ENCODE results near the gene SCTR.
A peak's percentile ranks its signal among the peaks of the same experiment; 100 is the strongest.

The SCTR gene

GRCh38 chr2:119449521-119449920 is 74.8 kb downstream of the SCTR start:
- Histone ChIP-seq H4K20me1 (peaks cover 0 to 9% (median 0%) of the 10 kb centered on the region in 11 experiments; a peak in 2 of 22 replicates), H3K9ac (no peak overlapping the region), H3K36me3 (no peaks in the 10 kb centered on the region), H3K4me3 (no peak overlapping the region), H3K27ac (no peak overlapping the region), H3K9me3 (replicated peaks in 1 of 11) (peaks cover 0 to 8% (median 0%) of the 10 kb centered on the region in 11 experiments; a peak in 9 of 22 replicates), H3K27me3 (no peaks in the 10 kb centered on the region), H3K4me1 (peaks cover 13 to 40% (median 20%) of the 10 kb centered on the region in 10 experiments; a peak in 19 of 20 replicates), H3K4me2 (peak overlapping the region in 9 of 11 experiments; percentile 16 to 61 (median 32); a peak in 12 of 22 replicates)
- TF ChIP-seq Cebpa-rat (IDR thresholded peaks at IDR 0.05): no peak

GRCh38 chr2:119448427-119449141 is 75.7 kb downstream of the SCTR start:
- peak overlapping the region; percentile 8 to 61 (median 28); a peak in 17 of 22 replicates for H3K4me2 ChIP-seq
- H3K36me3 ChIP-seq: no peaks in the 10 kb centered on the region
- no peaks in the 10 kb centered on the region for H3K27me3 ChIP-seq
- peaks cover 13 to 40% (median 20%) of the 10 kb centered on the region in 10 experiments; a peak in 19 of 20 replicates for H3K4me1 ChIP-seq
- no peak overlapping the region for H3K4me3 ChIP-seq
- H4K20me1 ChIP-seq: peaks cover 0 to 12% (median 0%) of the 10 kb centered on the region in 11 experiments; a peak in 2 of 22 replicates
- TF ChIP-seq Cebpa-rat (IDR thresholded peaks at IDR 0.05): no peak
- H3K9me3 ChIP-seq (replicated peaks in 1 of 11): peaks cover 0 to 8% (median 0%) of the 10 kb centered on the region in 11 experiments; a peak in 9 of 22 replicates
- H3K27ac ChIP-seq: no peak overlapping the region
- no peak overlapping the region for H3K9ac ChIP-seq

- Histone ChIP-seq H3K9me3 (replicated peaks in 1 of 11) (peaks cover 0 to 8% (median 0%) of the 10 kb centered on the region in 11 experiments; a peak in 9 of 22 replicates), H3K27me3 (no peaks in the 10 kb centered on the region), H3K4me1 (peaks cover 13 to 40% (median 20%) of the 10 kb centered on the region in 10 experiments; a peak in 19 of 20 replicates), H3K27ac (no peak overlapping the region; a peak in 1 of 22 replicates), H3K4me3 (no peak overlapping the region), H3K4me2 (peak overlapping the region in 5 of 11 experiments; percentile 5 to 56 (median 23); a peak in 8 of 22 replicates), H3K9ac (no peak overlapping the region), H4K20me1 (peaks cover 0 to 37% (median 0%) of the 10 kb centered on the region in 11 experiments; a peak in 4 of 22 replicates), H3K36me3 (no peaks in the 10 kb centered on the region)
- no peak for TF ChIP-seq Cebpa-rat (IDR thresholded peaks at IDR 0.05)
Measured at GRCh38 chr2:119446037-119446436, 78.2 kb downstream of the SCTR start.

GRCh38 chr2:119442850-119443249 is 81.4 kb downstream of the SCTR start:
- Histone ChIP-seq H3K9ac (no peak overlapping the region), H3K27me3 (no peaks in the 10 kb centered on the region)
- no peak for TF ChIP-seq Cebpa-rat (IDR thresholded peaks at IDR 0.05)

GRCh38 chr2:119442226-119442619 is 82.1 kb downstream of the SCTR start:
- H3K9ac ChIP-seq: no peak overlapping the region
- 0 out of 22 replicates have a peak overlapping the region, but pooled peaks of 1 of the 11 experiments have one; percentile 4 for H3K27ac ChIP-seq
- TF ChIP-seq Cebpa-rat (IDR thresholded peaks at IDR 0.05): no peak
- no peak overlapping the region for H3K4me3 ChIP-seq
- peaks cover 0 to 8% (median 0%) of the 10 kb centered on the region in 11 experiments; a peak in 9 of 22 replicates for H3K9me3 ChIP-seq (replicated peaks in 1 of 11)
- no peaks in the 10 kb centered on the region for H3K27me3 ChIP-seq
- H3K36me3 ChIP-seq: peaks cover 0 to 31% (median 0%) of the 10 kb centered on the region in 11 experiments; a peak in 4 of 22 replicates
- H3K4me2 ChIP-seq: no peak overlapping the region
- H4K20me1 ChIP-seq: peaks cover 0 to 70% (median 0%) of the 10 kb centered on the region in 11 experiments; a peak in 6 of 22 replicates
- H3K4me1 ChIP-seq: peaks cover 0 to 19% (median 5%) of the 10 kb centered on the region in 10 experiments; a peak in 11 of 20 replicates

More at GRCh38 chr2:119442850-119443249, 81.4 kb downstream of the SCTR start:
- Histone ChIP-seq H4K20me1 (peaks cover 0 to 64% (median 0%) of the 10 kb centered on the region in 11 experiments; a peak in 6 of 22 replicates), H3K4me1 (peaks cover 0 to 19% (median 5%) of the 10 kb centered on the region in 10 experiments; a peak in 11 of 20 replicates), H3K4me3 (no peak overlapping the region), H3K27ac (no peak overlapping the region), H3K36me3 (peaks cover 0 to 25% (median 0%) of the 10 kb centered on the region in 11 experiments; a peak in 4 of 22 replicates), H3K4me2 (no peak overlapping the region), H3K9me3 (replicated peaks in 1 of 11) (peaks cover 0 to 8% (median 0%) of the 10 kb centered on the region in 11 experiments; a peak in 9 of 22 replicates)

GRCh38 chr2:119441376-119442225 is 82.7 kb downstream of the SCTR start:
- peaks cover 0 to 37% (median 0%) of the 10 kb centered on the region in 11 experiments; a peak in 5 of 22 replicates for H3K36me3 ChIP-seq
- H3K4me3 ChIP-seq: no peak overlapping the region
- H3K4me2 ChIP-seq: no peak overlapping the region
- H3K27me3 ChIP-seq: no peaks in the 10 kb centered on the region
- H3K27ac ChIP-seq: peak overlapping the region in 1 of 11 experiments; percentile 4; a peak in 1 of 22 replicates
- H3K9me3 ChIP-seq (replicated peaks in 1 of 11): peaks cover 0 to 8% (median 0%) of the 10 kb centered on the region in 11 experiments; a peak in 9 of 22 replicates
- no peak for TF ChIP-seq Cebpa-rat (IDR thresholded peaks at IDR 0.05)
- H3K9ac ChIP-seq: no peak overlapping the region
- H4K20me1 ChIP-seq: peaks cover 0 to 74% (median 0%) of the 10 kb centered on the region in 11 experiments; a peak in 6 of 22 replicates
- H3K4me1 ChIP-seq: peaks cover 0 to 17% (median 5%) of the 10 kb centered on the region in 10 experiments; a peak in 11 of 20 replicates

GRCh38 chr2:119440873-119441272 is 83.4 kb downstream of the SCTR start:
- H3K9ac ChIP-seq: no peak overlapping the region
- peak overlapping the region in 1 of 11 experiments; percentile 2; a peak in 1 of 22 replicates for H3K27ac ChIP-seq
- peaks cover 0 to 12% (median 0%) of the 10 kb centered on the region in 10 experiments; a peak in 9 of 20 replicates for H3K4me1 ChIP-seq
- H3K36me3 ChIP-seq: peaks cover 0 to 45% (median 0%) of the 10 kb centered on the region in 11 experiments; a peak in 5 of 22 replicates
- peaks cover 0 to 8% (median 0%) of the 10 kb centered on the region in 11 experiments; a peak in 9 of 22 replicates for H3K9me3 ChIP-seq (replicated peaks in 1 of 11)
- TF ChIP-seq Cebpa-rat (IDR thresholded peaks at IDR 0.05): no peak
- no peak overlapping the region for H3K4me3 ChIP-seq
- peaks cover 0 to 80% (median 0%) of the 10 kb centered on the region in 11 experiments; a peak in 7 of 22 replicates for H4K20me1 ChIP-seq
- H3K27me3 ChIP-seq: no peaks in the 10 kb centered on the region
- no peak overlapping the region for H3K4me2 ChIP-seq

- no peak overlapping the region; a peak in 1 of 22 replicates for H3K9ac ChIP-seq
- peaks cover 0 to 84% (median 0%) of the 10 kb centered on the region in 11 experiments; a peak in 8 of 22 replicates for H4K20me1 ChIP-seq
- peaks cover 0 to 49% (median 0%) of the 10 kb centered on the region in 11 experiments; a peak in 5 of 22 replicates for H3K36me3 ChIP-seq
- H3K9me3 ChIP-seq (replicated peaks in 1 of 11): peaks cover 0 to 6% (median 0%) of the 10 kb centered on the region in 11 experiments; a peak in 9 of 22 replicates
- no peaks in the 10 kb centered on the region for H3K27me3 ChIP-seq
- TF ChIP-seq Cebpa-rat (IDR thresholded peaks at IDR 0.05): no peak
- H3K4me3 ChIP-seq: no peak overlapping the region
- peaks cover 0 to 12% (median 0%) of the 10 kb centered on the region in 10 experiments; a peak in 4 of 20 replicates for H3K4me1 ChIP-seq
- H3K27ac ChIP-seq: no peak overlapping the region
- H3K4me2 ChIP-seq: no peak overlapping the region
Measured at GRCh38 chr2:119440501-119440870, 83.8 kb downstream of the SCTR start.
